ENCODE measurements around the gene CYP2C18.
"Not testable (repeated sequence)": the region's sequence is repeated elsewhere in the genome, so short reads cannot be mapped to it uniquely, and the experiment has no call there.

Gene CYP2C18

DNA sequence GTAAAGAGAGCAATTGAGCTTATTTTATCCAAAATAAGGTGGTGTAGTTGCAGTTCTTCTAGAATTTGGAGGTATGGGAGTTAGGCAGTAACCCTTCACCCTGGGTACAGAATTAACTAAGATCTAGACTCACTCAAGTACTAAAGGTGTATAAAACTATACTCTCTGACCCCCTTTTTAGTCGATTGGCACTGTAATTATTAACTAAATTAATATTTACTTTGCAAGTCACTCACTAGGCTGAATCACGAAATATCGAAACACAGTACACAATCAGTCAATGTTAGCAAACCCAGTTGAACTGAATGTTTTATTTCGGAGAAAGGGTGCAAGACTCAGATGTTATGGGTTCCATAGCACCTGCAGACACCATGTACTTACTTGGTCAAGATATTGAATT lies 64.3 kb downstream of the CYP2C18 start:
- DNase-seq = no peak

DNA sequence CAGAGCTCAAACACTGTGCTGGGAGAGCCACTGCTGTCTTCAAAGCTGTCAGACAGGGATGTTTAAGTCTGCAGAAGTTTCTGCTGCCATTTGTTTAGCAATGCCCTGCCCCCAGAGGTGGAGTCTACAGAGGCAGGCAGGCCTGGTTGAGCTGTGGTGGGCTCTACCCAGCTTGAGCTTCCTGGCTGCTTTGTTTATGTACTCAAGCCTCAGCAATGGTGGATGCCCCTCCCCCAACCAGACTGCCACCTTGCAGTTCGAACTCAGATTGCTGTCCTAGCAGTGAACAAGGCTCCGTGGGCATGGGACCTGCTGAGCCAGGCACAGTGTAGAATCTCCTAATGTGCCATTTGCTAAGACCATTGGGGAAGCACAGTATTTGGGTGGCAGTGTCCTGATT lies 74.4 kb downstream of the CYP2C18 start:
- DNase-seq = no peak

DNA sequence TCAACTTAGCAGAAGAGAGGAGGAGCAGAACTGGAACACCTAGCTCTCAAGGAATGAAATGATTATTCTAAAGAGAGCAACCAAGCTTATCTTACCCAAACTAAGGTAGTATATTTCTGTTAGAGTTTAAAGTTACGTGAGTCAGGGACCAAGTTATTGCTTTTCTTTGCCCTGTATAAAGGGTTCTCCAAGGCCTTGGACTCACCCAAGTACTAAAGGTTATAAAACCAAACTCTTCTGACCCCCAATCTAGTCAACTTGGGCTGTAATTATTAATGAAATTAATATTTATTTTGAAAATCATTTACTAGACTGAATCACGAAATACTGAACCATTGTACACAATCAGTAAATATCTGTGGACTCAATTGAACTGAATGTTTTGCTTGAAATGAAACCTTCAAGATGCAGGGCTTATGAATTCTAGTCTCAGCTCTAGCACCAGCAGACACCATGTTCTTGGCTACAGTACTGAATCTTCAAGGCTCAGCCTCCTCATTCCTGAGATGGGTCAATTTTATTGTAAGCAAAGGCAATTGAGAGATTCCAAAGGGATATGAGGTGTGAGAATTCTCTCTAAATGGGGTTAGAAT lies 77.2 kb downstream of the CYP2C18 start:
- DNase-seq = no peak

GRCh38 chr10:94762393-94762792 lies 78.9 kb downstream of the CYP2C18 start, which contains the start of gene CYP2C19:
Gene CYP2C19, plus strand, starts transcription at chr10:94762681. Its CDS starts 25 bp downstream, at chr10:94762706.
- DNase-seq = no peak

DNA sequence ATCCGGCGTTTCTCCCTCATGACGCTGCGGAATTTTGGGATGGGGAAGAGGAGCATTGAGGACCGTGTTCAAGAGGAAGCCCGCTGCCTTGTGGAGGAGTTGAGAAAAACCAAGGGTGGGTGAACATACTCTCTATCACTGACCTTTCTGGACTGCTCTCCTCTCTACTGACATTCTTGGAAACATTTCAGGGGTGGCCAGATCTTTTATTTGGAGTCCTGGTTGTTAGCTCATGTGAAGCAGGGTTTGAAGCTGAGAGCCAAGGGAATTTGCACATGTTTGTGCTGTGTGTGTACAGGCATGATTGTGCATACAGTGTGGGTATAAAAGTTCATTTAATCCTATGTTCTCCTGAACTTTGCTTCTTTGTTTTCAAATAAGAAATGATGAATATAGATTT lies 91.9 kb downstream of the CYP2C18 start:
- DNase-seq = not testable (repeated sequence)

GRCh38 chr10:94777886-94778458 lies 94.4 kb downstream of the CYP2C18 start:
- no peak for DNase-seq

DNA sequence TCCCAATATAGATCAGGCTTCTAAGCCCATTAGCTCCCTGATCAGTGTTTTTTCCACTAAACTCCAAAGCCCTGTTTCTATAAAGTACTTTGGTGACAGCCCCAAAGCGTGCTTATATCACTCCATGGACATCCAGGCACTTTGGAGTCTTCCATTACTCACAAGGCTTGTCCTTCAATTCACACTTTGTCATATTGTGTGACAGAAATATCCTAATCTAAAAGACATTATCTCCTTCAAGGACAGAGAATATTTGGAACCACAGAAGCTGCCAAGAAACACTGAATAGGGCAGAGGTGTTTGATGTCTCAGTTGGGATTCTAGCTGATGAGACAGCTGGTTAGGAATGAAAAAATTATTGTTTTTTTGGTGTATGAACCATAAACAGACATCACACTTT lies 97.3 kb downstream of the CYP2C18 start:
- no peak for DNase-seq

DNA sequence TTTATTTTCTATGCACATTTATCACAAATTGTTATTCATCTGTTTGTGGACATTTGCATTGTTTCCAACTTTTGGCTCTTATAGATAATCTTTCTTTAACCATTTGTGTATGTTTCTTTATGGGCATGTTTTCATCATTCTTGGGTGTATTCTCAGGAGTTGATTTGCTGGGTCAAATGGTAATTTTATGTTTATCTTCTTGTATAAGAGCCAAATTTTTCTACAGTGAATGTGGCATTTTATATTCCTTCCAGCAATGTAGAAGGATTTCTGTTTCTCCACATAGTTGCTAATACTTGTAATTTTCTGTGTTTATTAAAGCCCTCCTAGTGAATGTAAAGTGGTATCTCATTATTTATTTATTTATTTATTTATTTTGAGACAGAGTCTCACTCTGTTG lies 100.7 kb downstream of the CYP2C18 start:
- DNase-seq = no peak

- no peak for DNase-seq
Measured at GRCh38 chr10:94785211-94785610, 101.7 kb downstream of the CYP2C18 start.

All from hematopoietic multipotent progenitor cell treated with erythropoietin and hydrocortisone succinate and interleukin-3 and kit ligand, for 6 days (in vitro differentiated cells).